Activated CD4-positive, alpha-beta T cell treated with anti-CD3 and anti-CD28 coated beads, Interleukin-10, Interleukin-2, amounts not matched to agents 100 ng/mL and 50 ng/mL, durations not matched to agents 16 hours and 8 hours (primary cell): ENCODE measurements around the gene INPP4B.

Experiments used
- DNase-seq: peaks from one replicate; pipeline ENCODE4 v3.0.0-alpha.2; 2020

Gene INPP4B

GRCh38 chr4:142721187-142721586 lies 124.9 kb downstream of the INPP4B start:
- DNase-seq = no peak

GRCh38 chr4:142719854-142720541 lies 126.1 kb downstream of the INPP4B start:
- DNase-seq = peak; percentile 45

GRCh38 chr4:142718981-142719380 lies 127.1 kb downstream of the INPP4B start:
- DNase-seq = no peak

GRCh38 chr4:142715727-142716126 lies 130.4 kb downstream of the INPP4B start:
- no peak for DNase-seq

GRCh38 chr4:142713282-142714030 lies 132.6 kb downstream of the INPP4B start:
- DNase-seq = peak; percentile 30

GRCh38 chr4:142708231-142708630 lies 137.9 kb downstream of the INPP4B start:
- no peak for DNase-seq

- no peak for DNase-seq
Observed at GRCh38 chr4:142707401-142707800, 138.7 kb downstream of the INPP4B start.

- no peak for DNase-seq
Observed at GRCh38 chr4:142706381-142706780, 139.7 kb downstream of the INPP4B start.

GRCh38 chr4:142705820-142706219 lies 140.3 kb downstream of the INPP4B start:
- DNase-seq = no peak

- no peak for DNase-seq
Observed at GRCh38 chr4:142703694-142704309, 142.3 kb downstream of the INPP4B start.

- no peak for DNase-seq
Observed at GRCh38 chr4:142701017-142701416, 145.1 kb downstream of the INPP4B start.

- no peak for DNase-seq
Observed at GRCh38 chr4:142700531-142700930, 145.6 kb downstream of the INPP4B start.

- no peak for DNase-seq
Observed at GRCh38 chr4:142698552-142698951, 147.5 kb downstream of the INPP4B start.

- DNase-seq = no peak
Observed at GRCh38 chr4:142697928-142698327, 148.2 kb downstream of the INPP4B start.

- no peak for DNase-seq
Observed at GRCh38 chr4:142697320-142697719, 148.8 kb downstream of the INPP4B start.

GRCh38 chr4:142696334-142697122 lies 149.6 kb downstream of the INPP4B start:
- DNase-seq = no peak

GRCh38 chr4:142690406-142691163 lies 155.5 kb downstream of the INPP4B start:
- no peak for DNase-seq

GRCh38 chr4:142687547-142688275 lies 158.4 kb downstream of the INPP4B start:
- DNase-seq = no peak

GRCh38 chr4:142686081-142686480 lies 160.0 kb downstream of the INPP4B start:
- DNase-seq = no peak

GRCh38 chr4:142683997-142684396 lies 162.1 kb downstream of the INPP4B start:
- DNase-seq = no peak

- no peak for DNase-seq
Observed at GRCh38 chr4:142683503-142683902, 162.6 kb downstream of the INPP4B start.

GRCh38 chr4:142671516-142671915 lies 174.6 kb downstream of the INPP4B start:
- no peak for DNase-seq
